Nasal cavity respiratory epithelium epithelial cell of viscerocranial mucosa (primary cell): ENCODE results near the gene CREBZF. TPM values are rescaled to one million over a fixed set of nuclear protein-coding genes. Genes with fewer than 3 reads are reported as not detected.

Source experiments
- total RNA-seq: library from RNA; depleted of rRNA; stranded (reverse); fragments of >200 nt; gene quantifications from 2 replicates; pipeline ENCODE4 v1.2.3, GENCODE V29; 2014

Gene CREBZF
- 37.1 and 40.7 TPM in 2 replicates for total RNA-seq

GRCh38 chr11:85664615-85665481, at the start of gene CREBZF:
TSS of gene CREBZF (minus strand) at chr11:85665129. CDS start at chr11:85664875, 254 bp downstream.

GRCh38 chr11:85685820-85686459, 21.0 kb upstream of the CREBZF start, which contains the start of gene CCDC89:
TSS of gene CCDC89 (minus strand) at chr11:85686195. CDS start at chr11:85686130, 65 bp downstream.

GRCh38 chr11:85647604-85648299, 17.2 kb downstream of the CREBZF start, which contains the start of gene TMEM126A:
TSS of gene TMEM126A (plus strand) at chr11:85647967. CDS start at chr11:85650256, 2,289 bp downstream.

GRCh38 chr11:85627998-85628770, 36.7 kb downstream of the CREBZF start, which contains the start of gene TMEM126B:
TSS of gene TMEM126B (plus strand) at chr11:85628593. CDS start at chr11:85628608, 15 bp downstream.

GRCh38 chr11:85627332-85627997, 37.5 kb downstream of the CREBZF start, which contains the start of gene DLG2:
TSS of gene DLG2 (minus strand) at chr11:85627344.

Other genes with a start within 250 kb of the CREBZF start
- gene DLG2, start 37.8 kb downstream of the CREBZF start, total RNA-seq: 0.68 and 0.71 TPM in 2 replicates
- 52.2 and 63.9 TPM in 2 replicates for gene TMEM126B, start 36.5 kb downstream of the CREBZF start, total RNA-seq
- gene TMEM126A, start 17.2 kb downstream of the CREBZF start, total RNA-seq: 25.7 and 37.6 TPM in 2 replicates
- gene CCDC89, start 21.1 kb upstream of the CREBZF start, total RNA-seq: 0.14 TPM in 1 of 2 replicates, not detected in the other
- gene SYTL2, start 146.0 kb upstream of the CREBZF start, total RNA-seq: 2.4 and 9.0 TPM in 2 replicates
- gene CCDC83, start 190.3 kb upstream of the CREBZF start, total RNA-seq: not detected in 2 replicates